PC-3 (cell line): ENCODE data around the gene CHSY3. TPM values are rescaled to one million over a fixed set of nuclear protein-coding genes. Genes with fewer than 3 reads are reported as not detected.
"Not testable (repeated sequence)": the region's sequence is repeated elsewhere in the genome, so short reads cannot be mapped to it uniquely, and the experiment has no call there.

Source experiments
- ATAC-seq: fragments of 200-7000 bp; cut with Tn5 transposase; 2 replicates; pipeline ENCODE4 v1.9.1; 2020; ENCODE audit warnings: mild to moderate bottlenecking, moderate library complexity
- BruUV-seq: library from RNA; stranded (reverse); fragments of 400-500 nt; replicated peaks from 2 replicates; lab custom pipeline; 2021; lab: Mats Ljungman, UMichigan
- CTCF ChIA-PET: fragments of 300-600 bp; sonication (Branson Sonifier 250); formaldehyde crosslinking; loops from one replicate; lab custom pipeline; 2022; ENCODE audit warnings: antibody characterized with exemption; lab: Charles Lee
- POLR2A ChIA-PET: fragments of 300-600 bp; sonication (Branson Sonifier 250); formaldehyde crosslinking; loops from one replicate; lab custom pipeline; 2022; ENCODE audit warnings: antibody characterized with exemption; ENCODE audit not compliant: unreplicated experiment; lab: Charles Lee
- DNase-seq: peaks from one replicate; pipeline ENCODE4 v3.0.0-alpha.2; 2015
- H2AFZ ChIP-seq: fragments of 300-600 bp; sonication (generic); 2 replicates; pipeline ENCODE4 v1.6.0; 2016; ENCODE audit warnings: antibody characterized with exemption, low read length
- H3F3A ChIP-seq: fragments of 300-600 bp; sonication (generic); one replicate; pipeline ENCODE4 v1.6.0; 2017; ENCODE audit warnings: antibody characterized with exemption, low read length, control low read depth, mild to moderate bottlenecking; ENCODE audit not compliant: unreplicated experiment
- H3K27ac ChIP-seq: fragments of 300-600 bp; sonication (generic); 2 replicates; pipeline ENCODE4 v1.5.1; 2016; ENCODE audit warnings: mild to moderate bottlenecking, low read length
- H3K27me3 ChIP-seq: fragments of 300-600 bp; sonication (generic); 2 replicates; pipeline ENCODE4 v1.6.1; 2016; ENCODE audit warnings: low read length, mixed read lengths
- H3K36me3 ChIP-seq: fragments of 300-600 bp; sonication (generic); 2 replicates; pipeline ENCODE4 v1.6.1; 2016; ENCODE audit warnings: low read depth, mixed run types, low read length, mixed read lengths
- H3K4me1 ChIP-seq: fragments of 300-600 bp; sonication (generic); 2 replicates; pipeline ENCODE4 v1.5.1; 2016; ENCODE audit warnings: low read length; ENCODE audit not compliant: insufficient read depth
- H3K4me2 ChIP-seq: fragments of 300-600 bp; sonication (generic); 2 replicates; pipeline ENCODE4 v1.6.0; 2016; ENCODE audit warnings: low read length
- H3K4me3 ChIP-seq: fragments of 300-600 bp; sonication (generic); 2 replicates; pipeline ENCODE4 v1.5.1; 2016; ENCODE audit warnings: mild to moderate bottlenecking, low read length, mixed read lengths
- H3K79me2 ChIP-seq: fragments of 300-600 bp; sonication (generic); 2 replicates; pipeline ENCODE4 v1.6.1; 2017; ENCODE audit warnings: low read length, mixed read lengths
- H3K9ac ChIP-seq: fragments of 300-600 bp; sonication (generic); 2 replicates; pipeline ENCODE4 v1.6.0; 2016; ENCODE audit warnings: mild to moderate bottlenecking, low read length
- H3K9me2 ChIP-seq: fragments of 300-600 bp; sonication (generic); replicated peaks from 2 replicates; pipeline ENCODE4 v1.6.1; 2016; ENCODE audit warnings: mixed run types, low read length, mixed read lengths
- H3K9me3 ChIP-seq: fragments of 300-600 bp; sonication (generic); 2 replicates; pipeline ENCODE4 v1.6.1; 2016; ENCODE audit warnings: low read length, mixed read lengths
- H4K20me1 ChIP-seq: fragments of 300-600 bp; sonication (generic); 2 replicates; pipeline ENCODE4 v1.6.1; 2016; ENCODE audit warnings: low read length, mixed read lengths
- EZH2 ChIP-seq: fragments of 300-600 bp; sonication (generic); IDR thresholded peaks from one replicate; pipeline ENCODE4 v1.6.1; 2017; ENCODE audit warnings: antibody characterized with exemption, mild to moderate bottlenecking, low read length; ENCODE audit not compliant: unreplicated experiment
- EZH2phosphoT487 ChIP-seq: fragments of 300-600 bp; sonication (generic); IDR thresholded peaks from 2 replicates; pipeline ENCODE4 v1.6.1; 2018; ENCODE audit warnings: mild to moderate bottlenecking, antibody characterized with exemption, low read length, borderline replicate concordance
- intact Hi-C: fragments of 100-400 bp; cut with micrococcal nuclease; formaldehyde crosslinking; loops from 2 replicates; pipeline ENCODE4 v1.9.0; 2023
- total RNA-seq: library from RNA; depleted of rRNA; stranded (reverse); fragments of >200 nt; gene quantifications from 2 replicates; pipeline ENCODE4 v1.2.3, GENCODE V29; 2014
- TF ChIP-seq, protein P1 (sequence below): fragments of 300-600 bp; sonication (generic); conservative IDR thresholded peaks from 2 replicates; pipeline ENCODE4 v1.5.1; 2017; ENCODE audit warnings: antibody characterized with exemption, low read depth, mild to moderate bottlenecking, low read length

CHSY3 gene
- total RNA-seq, 1 experiment from 2014 or later = 1.7 TPM

DNA sequence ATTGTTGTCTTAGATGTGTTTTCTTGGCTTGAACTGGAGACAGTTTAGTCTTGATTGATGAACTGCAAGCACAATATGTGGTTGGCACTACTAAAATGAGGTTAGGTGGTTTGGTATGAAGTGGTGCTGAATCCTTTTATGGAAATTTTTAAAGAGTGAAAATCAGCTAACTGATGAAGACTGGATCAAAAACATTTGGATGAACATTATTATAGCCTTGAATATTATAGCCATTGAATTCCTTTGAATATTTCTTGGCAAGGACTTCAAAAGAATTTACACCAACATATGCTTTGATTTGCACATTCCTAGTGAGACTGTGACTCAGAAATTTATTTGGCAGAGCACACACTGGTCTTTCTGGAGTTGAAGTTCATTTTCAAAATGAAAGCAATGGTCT lies 318.3 kb downstream of the CHSY3 start:
- H3K27ac ChIP-seq = no peak overlapping the region
- POLR2A ChIA-PET = no interaction called here
- no peaks in the 10 kb centered on the region for H3K36me3 ChIP-seq
- H2AFZ ChIP-seq = no peak overlapping the region
- no peaks in the 10 kb centered on the region for H3K27me3 ChIP-seq
- no peaks in the 10 kb centered on the region for H3K4me1 ChIP-seq
- no peaks in the 10 kb centered on the region for H3F3A ChIP-seq
- no peaks in the 10 kb centered on the region for H3K9me2 ChIP-seq
- no peak overlapping the region for H3K4me2 ChIP-seq
- CTCF ChIA-PET = no interaction called here
- no TSS peak for BruUV-seq
- H3K79me2 ChIP-seq = no peaks in the 10 kb centered on the region
- H3K4me3 ChIP-seq = no peak overlapping the region
- DNase-seq (peak; percentile 39), ATAC-seq (no peak)
- intact Hi-C loops = no loop called here
- H3K9ac ChIP-seq = no peak overlapping the region
- no peaks in the 10 kb centered on the region for H4K20me1 ChIP-seq
- TF ChIP-seq, protein P1, sequence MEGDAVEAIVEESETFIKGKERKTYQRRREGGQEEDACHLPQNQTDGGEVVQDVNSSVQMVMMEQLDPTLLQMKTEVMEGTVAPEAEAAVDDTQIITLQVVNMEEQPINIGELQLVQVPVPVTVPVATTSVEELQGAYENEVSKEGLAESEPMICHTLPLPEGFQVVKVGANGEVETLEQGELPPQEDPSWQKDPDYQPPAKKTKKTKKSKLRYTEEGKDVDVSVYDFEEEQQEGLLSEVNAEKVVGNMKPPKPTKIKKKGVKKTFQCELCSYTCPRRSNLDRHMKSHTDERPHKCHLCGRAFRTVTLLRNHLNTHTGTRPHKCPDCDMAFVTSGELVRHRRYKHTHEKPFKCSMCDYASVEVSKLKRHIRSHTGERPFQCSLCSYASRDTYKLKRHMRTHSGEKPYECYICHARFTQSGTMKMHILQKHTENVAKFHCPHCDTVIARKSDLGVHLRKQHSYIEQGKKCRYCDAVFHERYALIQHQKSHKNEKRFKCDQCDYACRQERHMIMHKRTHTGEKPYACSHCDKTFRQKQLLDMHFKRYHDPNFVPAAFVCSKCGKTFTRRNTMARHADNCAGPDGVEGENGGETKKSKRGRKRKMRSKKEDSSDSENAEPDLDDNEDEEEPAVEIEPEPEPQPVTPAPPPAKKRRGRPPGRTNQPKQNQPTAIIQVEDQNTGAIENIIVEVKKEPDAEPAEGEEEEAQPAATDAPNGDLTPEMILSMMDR = no peak
- TF ChIP-seq EZH2phosphoT487 (no peak), EZH2 (no peak)
- H3K9me3 ChIP-seq = 0 out of 2 replicates have a peak, but pooled peaks cover 7% of the 10 kb centered on the region

DNA sequence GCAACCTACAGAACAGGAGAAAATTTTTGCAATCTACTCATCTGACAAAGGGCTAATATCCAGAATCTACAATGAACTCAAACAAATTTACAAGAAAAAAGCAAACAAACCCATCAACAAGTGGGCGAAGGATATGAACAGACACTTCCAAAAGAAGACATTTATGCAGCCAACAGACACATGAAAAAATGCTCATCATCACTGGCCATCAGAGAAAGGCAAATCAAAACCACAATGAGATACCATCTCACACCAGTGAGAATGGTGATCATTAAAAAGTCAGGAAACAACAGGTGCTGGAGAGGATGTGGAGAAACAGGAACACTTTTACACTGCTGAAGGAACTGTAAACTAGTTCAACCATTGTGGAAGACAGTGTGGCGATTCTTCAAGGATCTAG lies 322.3 kb downstream of the CHSY3 start:
- H3K36me3 ChIP-seq, H3K9me3 ChIP-seq, BruUV-seq, POLR2A ChIA-PET, H4K20me1 ChIP-seq, H3K9ac ChIP-seq, H3K79me2 ChIP-seq, H3K9me2 ChIP-seq, H2AFZ ChIP-seq, CTCF ChIA-PET, H3K4me2 ChIP-seq, ATAC-seq, H3F3A ChIP-seq, H3K27ac ChIP-seq, H3K27me3 ChIP-seq, DNase-seq, H3K4me3 ChIP-seq, H3K4me1 ChIP-seq, intact Hi-C loops: not testable (repeated sequence)

DNA sequence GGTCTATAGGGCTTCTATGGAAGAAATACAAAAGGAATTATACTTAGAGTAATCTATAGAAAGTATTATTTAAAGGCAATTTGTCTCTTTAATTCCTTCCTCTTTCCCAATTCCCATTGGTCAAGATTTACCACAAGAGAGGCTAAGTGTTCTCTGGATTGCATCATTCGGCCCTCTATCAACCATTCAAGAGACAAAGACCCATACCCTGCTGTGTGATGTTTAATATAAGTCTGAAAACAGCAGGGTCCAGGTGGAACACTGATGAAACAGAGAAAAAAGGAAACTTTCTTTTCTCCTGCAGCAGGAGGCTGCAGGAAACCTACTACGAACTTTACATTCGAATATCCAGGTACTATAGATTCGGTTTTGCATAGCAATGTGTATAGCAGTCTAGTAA lies 323.4 kb downstream of the CHSY3 start:
- Histone ChIP-seq H3K9ac (no peak overlapping the region), H3K4me3 (no peak overlapping the region), H3K4me1 (no peaks in the 10 kb centered on the region), H3K4me2 (no peak overlapping the region), H4K20me1 (no peaks in the 10 kb centered on the region), H2AFZ (no peak overlapping the region), H3K9me3 (0 out of 2 replicates have a peak, but pooled peaks cover 7% of the 10 kb centered on the region), H3K9me2 (no peaks in the 10 kb centered on the region), H3K27me3 (no peaks in the 10 kb centered on the region), H3K36me3 (no peaks in the 10 kb centered on the region), H3K27ac (no peak overlapping the region), H3F3A (no peaks in the 10 kb centered on the region), H3K79me2 (no peaks in the 10 kb centered on the region)
- TF ChIP-seq EZH2phosphoT487 = no peak
- DNase-seq = no peak
- ChIA-PET POLR2A (no interaction called here), CTCF (no interaction called here)
- intact Hi-C loops = no loop called here
- BruUV-seq = no TSS peak
- no peak for ATAC-seq

DNA sequence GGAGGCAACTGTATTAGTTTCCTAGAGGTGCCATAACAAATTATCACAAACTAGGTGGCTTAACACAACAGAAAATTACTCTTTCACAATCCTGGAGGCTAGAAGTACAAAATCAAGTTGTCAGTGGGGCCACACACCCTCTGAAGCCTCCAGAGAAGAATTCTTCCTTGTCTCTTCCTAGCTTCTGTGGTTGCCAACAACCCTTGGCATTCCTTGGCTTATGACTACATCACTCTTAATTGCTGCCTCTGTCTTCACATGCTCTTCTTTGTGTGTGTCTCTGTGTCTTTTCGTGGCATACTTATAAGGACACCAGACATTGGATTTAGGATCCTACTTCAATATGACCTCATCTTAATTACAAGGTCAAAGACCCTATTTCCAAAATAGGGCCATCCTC lies 327.5 kb downstream of the CHSY3 start:
- no peaks in the 10 kb centered on the region for H4K20me1 ChIP-seq
- ATAC-seq = no peak
- H3K36me3 ChIP-seq = no peaks in the 10 kb centered on the region
- no peaks in the 10 kb centered on the region for H3F3A ChIP-seq
- H3K79me2 ChIP-seq = no peaks in the 10 kb centered on the region
- ChIA-PET POLR2A (no interaction called here), CTCF (no interaction called here)
- H3K27me3 ChIP-seq = no peaks in the 10 kb centered on the region
- no peak overlapping the region for H3K4me3 ChIP-seq
- H3K4me2 ChIP-seq = no peak overlapping the region
- no peak for DNase-seq
- H3K4me1 ChIP-seq = no peaks in the 10 kb centered on the region
- BruUV-seq = no TSS peak
- intact Hi-C loops = no loop called here
- no peaks in the 10 kb centered on the region for H3K9me3 ChIP-seq
- H2AFZ ChIP-seq = no peak overlapping the region
- TF ChIP-seq EZH2phosphoT487 = no peak
- TF ChIP-seq, protein P1 = no peak
- no peak for TF ChIP-seq EZH2
- H3K9ac ChIP-seq = no peak overlapping the region
- no peaks in the 10 kb centered on the region for H3K9me2 ChIP-seq
- no peak overlapping the region for H3K27ac ChIP-seq
